HEK293T (cell line): ENCODE data around the gene LRGUK.

ENCODE experiments used
- ARNT ChIP-seq: fragments of 450-650 bp; IDR thresholded peaks from 2 replicates; pipeline ENCODE4 v1.6.1; 2017; ENCODE audit warnings: mild to moderate bottlenecking
- BHLHE40 ChIP-seq: fragments of 450-650 bp; IDR thresholded peaks from 2 replicates; pipeline ENCODE4 v1.6.1; 2016; ENCODE audit warnings: mild to moderate bottlenecking, moderate library complexity, borderline replicate concordance
- CTBP1 ChIP-seq: fragments of 450-650 bp; IDR thresholded peaks from 2 replicates; pipeline ENCODE4 v1.6.1; 2016; ENCODE audit warnings: borderline replicate concordance
- FOXA1 ChIP-seq: fragments of 450-650 bp; IDR thresholded peaks from 2 replicates; pipeline ENCODE4 v1.6.1; 2016; ENCODE audit warnings: mild to moderate bottlenecking
- FOXK2 ChIP-seq: fragments of 450-650 bp; IDR thresholded peaks from 2 replicates; pipeline ENCODE4 v1.6.1; 2016; ENCODE audit warnings: mild to moderate bottlenecking
- FOXM1 ChIP-seq: fragments of 450-650 bp; IDR thresholded peaks from 2 replicates; pipeline ENCODE4 v1.6.1; 2017; ENCODE audit warnings: mild to moderate bottlenecking, borderline replicate concordance
- L3MBTL2 ChIP-seq: fragments of 450-650 bp; conservative IDR thresholded peaks from 2 replicates; pipeline ENCODE4 v1.6.1; 2016; ENCODE audit warnings: mild to moderate bottlenecking
- LEF1 ChIP-seq: fragments of 450-650 bp; IDR thresholded peaks from 2 replicates; pipeline ENCODE4 v1.6.1; 2017; ENCODE audit warnings: mild to moderate bottlenecking, borderline replicate concordance
- SP1 ChIP-seq: fragments of 450-650 bp; IDR thresholded peaks from 2 replicates; pipeline ENCODE4 v1.6.1; 2017
- SUZ12 ChIP-seq: fragments of 450-650 bp; IDR thresholded peaks from 2 replicates; pipeline ENCODE4 v1.6.1; 2016; ENCODE audit warnings: mild to moderate bottlenecking
- TARDBP ChIP-seq: fragments of 450-650 bp; IDR thresholded peaks from 2 replicates; pipeline ENCODE4 v1.6.1; 2016
- ZNF384 ChIP-seq: fragments of 450-650 bp; IDR thresholded peaks from 2 replicates; pipeline ENCODE4 v1.6.1; 2016

DNA sequence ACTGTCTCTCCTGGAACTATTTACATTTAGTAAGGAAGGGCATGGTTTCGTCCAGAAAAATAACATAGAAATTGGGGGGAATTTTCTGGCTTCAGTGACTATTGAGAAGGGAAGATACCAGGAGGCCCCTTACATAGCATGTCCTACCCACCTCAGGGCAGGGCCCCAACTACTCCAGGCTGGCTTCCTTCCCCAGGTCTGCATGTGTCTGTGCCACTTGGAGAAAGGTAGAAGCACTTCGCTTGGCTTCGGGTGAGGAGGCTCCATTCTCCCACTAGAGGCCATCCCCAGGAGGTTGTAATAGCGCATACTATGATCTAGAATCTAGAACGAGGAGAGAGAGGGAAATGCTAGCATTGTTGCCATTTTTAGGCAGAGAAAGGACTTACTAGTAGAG, 14.7 kb downstream of the LRGUK start:
- TF ChIP-seq ZNF384 (no peak), L3MBTL2 (no peak), BHLHE40 (no peak), FOXM1 (no peak), SP1 (no peak), SUZ12 (no peak), FOXA1 (no peak), TARDBP (no peak), ARNT (no peak), FOXK2 (no peak), LEF1 (no peak), CTBP1 (no peak)
